ENCODE results near the gene CCDC158.

Gene CCDC158

GRCh38 chr4:76442807-76443206 is 21.9 kb upstream of the CCDC158 start:
- peaks cover 6 to 16% of the 10 kb centered on the region in 2 donors for H3K4me1 ChIP-seq (ENCODE audit: control insufficient read depth in 2 of 2, insufficient read depth in 1 of 2, low read depth in 1 of 2, low read length in 2 of 2)
- peaks cover 20 to 50% of the 10 kb centered on the region in 2 donors for H3K9me3 ChIP-seq (replicated peaks in 1 of 2; ENCODE audit: control insufficient read depth in 2 of 2, insufficient read depth in 1 of 2, low read depth in 1 of 2, low read length in 2 of 2)
- H2AK5ac ChIP-seq (ENCODE audit: low read depth, low read length), result no peak overlapping the region
- H2AFZ ChIP-seq (ENCODE audit: low read length), result no peak overlapping the region
- no peak overlapping the region for H2BK15ac ChIP-seq (ENCODE audit: low read length)
- no peaks in the 10 kb centered on the region for H3K27me3 ChIP-seq (ENCODE audit: control insufficient read depth in 3 of 3, insufficient read depth in 3 of 3, low read depth in 1 of 3, low read length in 3 of 3)
- H3K4me3 ChIP-seq (ENCODE audit: low read length in 2 of 2), result no peak overlapping the region
- no peak overlapping the region for H3K14ac ChIP-seq (ENCODE audit: low read length)
- no peak overlapping the region for H3K23ac ChIP-seq (ENCODE audit: low read depth, low read length, poor library complexity)
- H3K9ac ChIP-seq (ENCODE audit: low read depth, low read length, poor library complexity), result no peak overlapping the region
- H2BK12ac ChIP-seq (ENCODE audit: low read length), result no peak overlapping the region
- no peak overlapping the region for H3K27ac ChIP-seq (replicated peaks; ENCODE audit: low read length)
- no peak overlapping the region for H4K8ac ChIP-seq (ENCODE audit: low read depth, low read length)
- WGBS, 2 donors (ENCODE audit: extremely low coverage in 2 of 2, insufficient read length in 2 of 2, insufficient replicate concordance in 1 of 2), result 100% methylated on average over 1 of the region's 3 CpGs
- no peak overlapping the region for H4K91ac ChIP-seq (ENCODE audit: low read depth, low read length, poor library complexity)
- H2BK120ac ChIP-seq (ENCODE audit: low read depth, low read length), result no peak overlapping the region
- no peak overlapping the region for H3K4ac ChIP-seq (ENCODE audit: low read length)
- no peak overlapping the region for H3K4me2 ChIP-seq (ENCODE audit: insufficient read depth, low read length, poor library complexity, severe bottlenecking)
- H3K79me1 ChIP-seq (ENCODE audit: low read depth, low read length), result peaks cover 8% of the 10 kb centered on the region
- no peak overlapping the region for H3K18ac ChIP-seq (ENCODE audit: low read length)
- H3K36me3 ChIP-seq (replicated peaks in 1 of 2; ENCODE audit: control insufficient read depth in 2 of 2, insufficient read depth in 2 of 2, low read length in 2 of 2), result peaks cover 22 to 67% of the 10 kb centered on the region in 2 donors
- no peak overlapping the region for H2BK5ac ChIP-seq (ENCODE audit: low read length)
- DNase-seq (ENCODE audit: low spot score), result no peak

- Histone ChIP-seq H3K36me3 (replicated peaks in 1 of 2; ENCODE audit: control insufficient read depth in 2 of 2, insufficient read depth in 2 of 2, low read length in 2 of 2) (peaks cover 22 to 68% of the 10 kb centered on the region in 2 donors), H3K79me1 (ENCODE audit: low read depth, low read length) (peaks cover 8% of the 10 kb centered on the region), H3K18ac (ENCODE audit: low read length) (no peak overlapping the region), H2BK5ac (ENCODE audit: low read length) (no peak overlapping the region), H2BK12ac (ENCODE audit: low read length) (no peak overlapping the region), H3K27ac (replicated peaks; ENCODE audit: low read length) (no peak overlapping the region), H3K9ac (ENCODE audit: low read depth, low read length, poor library complexity) (no peak overlapping the region), H3K4ac (ENCODE audit: low read length) (no peak overlapping the region), H3K9me3 (replicated peaks in 1 of 2; ENCODE audit: control insufficient read depth in 2 of 2, insufficient read depth in 1 of 2, low read depth in 1 of 2, low read length in 2 of 2) (peaks cover 20 to 52% of the 10 kb centered on the region in 2 donors), H3K14ac (ENCODE audit: low read length) (no peak overlapping the region), H2AK5ac (ENCODE audit: low read depth, low read length) (no peak overlapping the region), H3K23ac (ENCODE audit: low read depth, low read length, poor library complexity) (no peak overlapping the region), H2BK15ac (ENCODE audit: low read length) (no peak overlapping the region), H3K4me2 (ENCODE audit: insufficient read depth, low read length, poor library complexity, severe bottlenecking) (no peak overlapping the region), H4K8ac (ENCODE audit: low read depth, low read length) (no peak overlapping the region), H4K91ac (ENCODE audit: low read depth, low read length, poor library complexity) (no peak overlapping the region), H3K4me1 (ENCODE audit: control insufficient read depth in 2 of 2, insufficient read depth in 1 of 2, low read depth in 1 of 2, low read length in 2 of 2) (peaks cover 5 to 9% of the 10 kb centered on the region in 2 donors), H3K4me3 (ENCODE audit: low read length in 2 of 2) (no peak overlapping the region), H3K27me3 (ENCODE audit: control insufficient read depth in 3 of 3, insufficient read depth in 3 of 3, low read depth in 1 of 3, low read length in 3 of 3) (no peaks in the 10 kb centered on the region), H2BK120ac (ENCODE audit: low read depth, low read length) (no peak overlapping the region), H2AFZ (ENCODE audit: low read length) (no peak overlapping the region)
- no CpG with 5 or more reads among the region's 9 CpGs for WGBS, 2 donors (ENCODE audit: extremely low coverage in 2 of 2, insufficient read length in 2 of 2, insufficient replicate concordance in 1 of 2)
- no peak for DNase-seq (ENCODE audit: low spot score)
Measured at GRCh38 chr4:76441881-76442280, 20.9 kb upstream of the CCDC158 start.

- no peak overlapping the region for H2AFZ ChIP-seq (ENCODE audit: low read length)
- H3K18ac ChIP-seq (ENCODE audit: low read length), result no peak overlapping the region
- H2BK15ac ChIP-seq (ENCODE audit: low read length), result no peak overlapping the region
- no peak overlapping the region for H2BK5ac ChIP-seq (ENCODE audit: low read length)
- H3K9ac ChIP-seq (ENCODE audit: low read depth, low read length, poor library complexity), result no peak overlapping the region
- peaks cover 20 to 36% of the 10 kb centered on the region in 2 donors for H3K9me3 ChIP-seq (replicated peaks in 1 of 2; ENCODE audit: control insufficient read depth in 2 of 2, insufficient read depth in 1 of 2, low read depth in 1 of 2, low read length in 2 of 2)
- H3K14ac ChIP-seq (ENCODE audit: low read length), result no peak overlapping the region
- no peak overlapping the region for H4K91ac ChIP-seq (ENCODE audit: low read depth, low read length, poor library complexity)
- peaks cover 2 to 4% of the 10 kb centered on the region in 2 donors for H3K4me1 ChIP-seq (ENCODE audit: control insufficient read depth in 2 of 2, insufficient read depth in 1 of 2, low read depth in 1 of 2, low read length in 2 of 2)
- H3K36me3 ChIP-seq (replicated peaks in 1 of 2; ENCODE audit: control insufficient read depth in 2 of 2, insufficient read depth in 2 of 2, low read length in 2 of 2), result peaks cover 19 to 48% of the 10 kb centered on the region in 2 donors
- H3K4ac ChIP-seq (ENCODE audit: low read length), result no peak overlapping the region
- H2AK5ac ChIP-seq (ENCODE audit: low read depth, low read length), result no peak overlapping the region
- no peak overlapping the region for H3K27ac ChIP-seq (replicated peaks; ENCODE audit: low read length)
- no CpG with 5 or more reads among the region's 2 CpGs for WGBS, 2 donors (ENCODE audit: extremely low coverage in 2 of 2, insufficient read length in 2 of 2, insufficient replicate concordance in 1 of 2)
- H4K8ac ChIP-seq (ENCODE audit: low read depth, low read length), result no peak overlapping the region
- no peak overlapping the region for H2BK120ac ChIP-seq (ENCODE audit: low read depth, low read length)
- no peak for DNase-seq (ENCODE audit: low spot score)
- peaks cover 4% of the 10 kb centered on the region for H3K79me1 ChIP-seq (ENCODE audit: low read depth, low read length)
- H3K4me2 ChIP-seq (ENCODE audit: insufficient read depth, low read length, poor library complexity, severe bottlenecking), result no peak overlapping the region
- H3K27me3 ChIP-seq (ENCODE audit: control insufficient read depth in 3 of 3, insufficient read depth in 3 of 3, low read depth in 1 of 3, low read length in 3 of 3), result no peaks in the 10 kb centered on the region
- no peak overlapping the region for H3K4me3 ChIP-seq (ENCODE audit: low read length in 2 of 2)
- no peak overlapping the region for H2BK12ac ChIP-seq (ENCODE audit: low read length)
- H3K23ac ChIP-seq (ENCODE audit: low read depth, low read length, poor library complexity), result no peak overlapping the region
Measured at GRCh38 chr4:76439491-76439890, 18.6 kb upstream of the CCDC158 start.

GRCh38 chr4:76435528-76436319 is 14.8 kb upstream of the CCDC158 start:
- H2BK5ac ChIP-seq (ENCODE audit: low read length), result no peak overlapping the region
- H4K91ac ChIP-seq (ENCODE audit: low read depth, low read length, poor library complexity), result no peak overlapping the region
- H3K79me1 ChIP-seq (ENCODE audit: low read depth, low read length), result peaks cover 3% of the 10 kb centered on the region
- H3K4ac ChIP-seq (ENCODE audit: low read length), result no peak overlapping the region
- no peak overlapping the region for H3K23ac ChIP-seq (ENCODE audit: low read depth, low read length, poor library complexity)
- no peak overlapping the region for H2BK15ac ChIP-seq (ENCODE audit: low read length)
- H3K27me3 ChIP-seq (ENCODE audit: control insufficient read depth in 3 of 3, insufficient read depth in 3 of 3, low read depth in 1 of 3, low read length in 3 of 3), result no peaks in the 10 kb centered on the region
- WGBS, 2 donors (ENCODE audit: extremely low coverage in 2 of 2, insufficient read length in 2 of 2, insufficient replicate concordance in 1 of 2), result no CpG with 5 or more reads among the region's 7 CpGs
- H3K4me3 ChIP-seq (ENCODE audit: low read length in 2 of 2), result peak overlapping the region; percentile 62 to 80
- H3K4me1 ChIP-seq (ENCODE audit: control insufficient read depth in 2 of 2, insufficient read depth in 1 of 2, low read depth in 1 of 2, low read length in 2 of 2), result peaks cover 10 to 19% of the 10 kb centered on the region in 2 donors
- no peak overlapping the region for H3K14ac ChIP-seq (ENCODE audit: low read length)
- H2BK12ac ChIP-seq (ENCODE audit: low read length), result no peak overlapping the region
- H3K27ac ChIP-seq (replicated peaks; ENCODE audit: low read length), result peak overlapping the region; percentile 94
- peaks cover 17 to 31% of the 10 kb centered on the region in 2 donors for H3K9me3 ChIP-seq (replicated peaks in 1 of 2; ENCODE audit: control insufficient read depth in 2 of 2, insufficient read depth in 1 of 2, low read depth in 1 of 2, low read length in 2 of 2)
- DNase-seq (ENCODE audit: low spot score), result peak; percentile 21
- H2AFZ ChIP-seq (ENCODE audit: low read length), result peak overlapping the region; percentile 77
- H3K4me2 ChIP-seq (ENCODE audit: insufficient read depth, low read length, poor library complexity, severe bottlenecking), result peak overlapping the region; percentile 45
- H3K18ac ChIP-seq (ENCODE audit: low read length), result peak overlapping the region; percentile 44
- H3K36me3 ChIP-seq (replicated peaks in 1 of 2; ENCODE audit: control insufficient read depth in 2 of 2, insufficient read depth in 2 of 2, low read length in 2 of 2), result peaks cover 17 to 31% of the 10 kb centered on the region in 2 donors
- no peak overlapping the region for H4K8ac ChIP-seq (ENCODE audit: low read depth, low read length)
- H3K9ac ChIP-seq (ENCODE audit: low read depth, low read length, poor library complexity), result peak overlapping the region; percentile 13
- H2BK120ac ChIP-seq (ENCODE audit: low read depth, low read length), result no peak overlapping the region
- no peak overlapping the region for H2AK5ac ChIP-seq (ENCODE audit: low read depth, low read length)
